ENCODE data around the gene ZNF275.
"Not testable (repeated sequence)": the region's sequence is repeated elsewhere in the genome, so short reads cannot be mapped to it uniquely, and the experiment has no call there.

ZNF275 gene

GRCh38 chrX:153388722-153389459 lies 54.9 kb downstream of the ZNF275 start:
- DNase-seq = no peak

- DNase-seq = not testable (repeated sequence)
These were observed 55.5 kb downstream of the ZNF275 start for GRCh38 chrX:153389460-153389768.

GRCh38 chrX:153392642-153393321 lies 58.8 kb downstream of the ZNF275 start:
- no peak for DNase-seq

- no peak for DNase-seq
These were observed 60.7 kb downstream of the ZNF275 start for GRCh38 chrX:153394612-153395011.

- no peak for DNase-seq
These were observed 61.8 kb downstream of the ZNF275 start for GRCh38 chrX:153395613-153396319.

- no peak for DNase-seq
These were observed 62.6 kb downstream of the ZNF275 start for GRCh38 chrX:153396320-153397195.

- no peak for DNase-seq
These were observed 63.5 kb downstream of the ZNF275 start for GRCh38 chrX:153397256-153397960.

GRCh38 chrX:153398275-153398960 lies 64.5 kb downstream of the ZNF275 start:
- no peak for DNase-seq

- no peak for DNase-seq
These were observed 66.5 kb downstream of the ZNF275 start for GRCh38 chrX:153400146-153401132.

GRCh38 chrX:153401133-153401764 lies 67.3 kb downstream of the ZNF275 start, which contains the start of gene PNMA6E:
Gene PNMA6E (minus strand): TSS chrX:153401350. CDS start chrX:153398849, 2,501 bp downstream.
- no peak for DNase-seq

Data from activated CD4-positive, alpha-beta T cell treated with anti-CD3 and anti-CD28 coated beads for 1 hour (primary cell).